NCI-H748 (cell line): ENCODE measurements around the gene ROBO2.

ENCODE experiments used
- DNase-seq: peaks from one replicate; lab custom pipeline; 2025; ENCODE audit not compliant: unreplicated experiment; lab: John Stamatoyannopoulos, UW

Gene ROBO2

DNA sequence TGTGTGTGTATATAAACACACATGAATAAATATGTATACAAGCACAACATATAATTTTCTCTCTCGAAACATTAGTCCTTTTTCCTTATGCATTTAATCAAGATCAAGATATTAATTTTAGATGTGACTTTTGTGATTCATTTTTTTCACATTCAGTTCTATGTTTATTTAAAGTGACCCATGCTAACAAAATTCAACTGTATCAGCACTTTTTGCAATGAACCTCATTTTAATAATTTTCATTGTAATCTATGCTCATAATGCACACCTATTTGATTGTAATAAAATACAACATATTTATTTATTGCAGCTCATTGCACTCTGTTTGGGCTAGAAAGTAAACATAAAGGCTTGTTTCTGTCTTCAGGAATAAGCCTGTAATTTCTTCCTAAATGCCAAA lies 586.3 kb downstream of the ROBO2 start:
- DNase-seq = no peak

DNA sequence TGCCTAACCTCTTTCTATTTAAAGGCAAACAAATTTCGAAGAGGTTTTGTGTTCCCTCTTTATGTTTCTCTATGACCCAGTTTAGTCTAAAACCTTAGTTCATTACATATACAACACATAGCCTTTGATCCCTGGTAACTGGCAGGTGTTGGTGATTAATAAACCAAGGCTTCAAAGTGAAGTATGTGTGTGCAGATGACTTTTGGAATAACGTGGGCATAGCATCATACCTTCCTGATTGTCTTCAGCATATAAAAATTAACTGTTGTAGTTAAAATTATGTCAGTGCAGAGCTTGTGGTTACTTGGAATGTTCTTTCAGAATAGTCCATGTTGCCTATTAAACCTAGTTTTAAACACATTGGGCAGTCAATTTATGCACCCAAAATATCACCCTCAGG lies 608.3 kb downstream of the ROBO2 start:
- no peak for DNase-seq

DNA sequence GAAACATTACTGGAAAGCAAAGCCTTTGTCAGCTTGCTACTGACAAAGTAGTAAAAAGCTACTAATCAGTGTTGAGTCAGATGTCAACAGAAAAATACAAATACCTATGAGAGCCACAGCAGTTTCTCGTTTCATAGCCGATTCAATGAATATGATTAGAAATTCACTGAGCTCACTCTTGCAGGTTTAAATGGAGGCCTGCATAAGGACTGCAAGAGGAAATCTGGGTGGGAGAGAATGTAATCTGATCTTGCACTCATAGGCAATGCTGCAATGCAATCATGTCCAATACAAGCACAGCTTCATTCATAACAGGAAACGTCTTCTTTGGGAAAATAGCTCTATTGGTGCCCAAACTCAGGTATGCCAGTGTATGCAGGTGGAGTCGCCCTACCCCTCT lies 608.8 kb downstream of the ROBO2 start:
- DNase-seq = peak; percentile 44

DNA sequence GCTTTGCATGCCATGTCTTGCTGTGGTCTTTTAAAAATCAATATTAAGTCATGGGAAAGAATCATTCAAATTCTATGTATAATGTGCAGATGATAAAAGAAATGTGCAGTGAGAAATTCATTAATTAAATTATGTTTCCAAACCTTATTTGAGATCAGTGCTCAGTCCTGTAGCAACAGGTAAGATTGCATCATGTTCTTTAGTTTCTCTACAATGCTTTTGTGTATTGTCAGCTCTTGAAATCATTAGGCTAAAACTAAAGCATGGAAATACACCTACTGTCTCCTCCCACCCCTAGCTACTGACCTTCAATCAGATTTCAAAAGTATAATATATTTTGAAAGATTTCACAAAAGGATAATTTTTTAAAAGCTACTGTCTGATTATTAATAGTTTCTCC lies 612.7 kb downstream of the ROBO2 start:
- no peak for DNase-seq

DNA sequence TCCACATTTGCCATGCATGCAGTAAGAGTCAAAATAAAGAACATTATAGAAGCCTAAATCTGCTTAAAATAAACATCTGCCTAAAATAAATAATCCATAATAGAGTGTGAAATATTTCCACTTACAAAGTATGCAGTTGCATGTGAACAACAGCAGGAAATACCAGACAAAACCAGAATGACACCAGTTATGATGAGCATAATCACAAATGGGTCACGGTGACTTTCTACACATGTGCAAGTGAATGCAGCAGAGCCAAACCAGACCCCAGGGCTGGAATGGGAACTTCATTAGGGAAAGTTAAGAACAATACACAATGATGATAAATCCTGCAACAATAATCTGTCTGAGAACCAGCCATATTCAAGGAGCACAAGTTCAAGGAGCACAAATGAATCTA lies 615.5 kb downstream of the ROBO2 start:
- DNase-seq = no peak

DNA sequence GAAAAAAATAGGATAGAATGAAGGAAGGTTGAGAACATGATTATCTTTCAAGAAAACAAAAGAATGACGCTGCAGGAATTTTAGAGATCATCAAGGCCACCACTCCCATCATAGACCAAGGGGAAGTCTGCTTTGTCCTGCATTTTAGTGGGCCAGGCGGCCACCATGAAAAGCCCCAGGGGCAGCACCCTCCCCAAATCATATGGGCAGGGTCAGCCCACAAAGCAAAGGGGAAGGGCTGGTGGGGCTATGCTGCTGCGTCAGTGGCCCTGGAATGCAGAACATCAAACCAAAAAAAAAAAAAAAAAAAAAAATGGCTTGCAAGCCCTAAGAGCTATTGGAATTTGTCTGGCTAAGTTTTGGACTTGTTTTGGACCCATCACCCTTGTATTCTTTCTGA lies 620.8 kb downstream of the ROBO2 start:
- DNase-seq = no peak

DNA sequence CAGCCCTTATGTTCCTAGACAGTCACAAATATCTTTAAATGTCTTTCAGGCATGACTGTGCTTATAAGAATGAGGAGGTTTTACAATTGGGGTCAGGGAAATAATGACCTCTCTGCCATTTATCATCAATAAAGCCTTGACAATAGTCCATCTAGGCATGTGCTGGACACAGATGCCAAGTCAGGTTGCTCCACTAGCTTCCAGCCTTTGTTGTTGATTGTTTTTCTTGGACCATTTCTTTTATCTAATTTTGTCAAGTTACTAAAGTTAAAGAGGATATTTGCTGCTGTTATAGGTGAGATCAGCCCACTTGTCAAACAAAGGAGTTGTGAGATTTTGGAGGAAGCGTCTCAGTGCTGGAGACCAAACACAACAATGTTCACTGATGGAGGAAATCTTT lies 628.0 kb downstream of the ROBO2 start:
- no peak for DNase-seq

DNA sequence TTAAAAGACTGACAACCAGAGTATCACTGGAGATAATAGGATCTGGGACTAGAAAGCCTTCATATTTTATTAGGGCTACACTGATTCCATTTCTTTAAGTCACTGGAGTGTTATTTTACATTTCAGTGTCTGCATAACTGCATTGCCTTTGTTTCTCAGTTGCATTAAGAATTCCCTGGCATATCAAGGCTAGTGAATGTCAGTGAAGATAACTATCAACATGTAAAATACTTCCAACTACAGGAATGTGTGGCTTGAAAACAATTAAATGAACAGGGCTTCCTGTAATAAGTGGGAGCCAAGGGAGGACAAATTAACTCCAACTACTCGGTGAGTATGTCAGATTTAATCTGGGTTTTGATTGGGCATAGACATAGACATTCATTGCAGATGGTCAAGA lies 628.5 kb downstream of the ROBO2 start:
- DNase-seq = no peak

DNA sequence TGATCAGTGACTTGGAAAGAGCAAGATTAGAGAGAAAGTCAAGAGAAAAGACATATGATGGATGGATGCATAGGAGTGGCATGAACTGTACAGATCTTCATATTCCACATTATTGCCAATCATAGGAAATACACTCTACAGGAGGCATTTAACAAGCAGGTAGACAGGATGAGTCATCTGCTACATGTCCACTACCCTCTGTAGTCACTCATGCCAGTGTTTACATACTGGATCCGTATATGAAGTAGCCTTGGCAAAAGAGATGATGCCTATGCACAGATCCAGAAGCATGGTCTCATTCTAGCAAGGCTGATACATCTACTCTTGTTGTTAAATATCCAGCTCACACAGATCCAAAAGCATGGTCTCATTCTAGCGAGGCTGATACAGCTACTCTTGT lies 632.1 kb downstream of the ROBO2 start:
- DNase-seq = no peak

DNA sequence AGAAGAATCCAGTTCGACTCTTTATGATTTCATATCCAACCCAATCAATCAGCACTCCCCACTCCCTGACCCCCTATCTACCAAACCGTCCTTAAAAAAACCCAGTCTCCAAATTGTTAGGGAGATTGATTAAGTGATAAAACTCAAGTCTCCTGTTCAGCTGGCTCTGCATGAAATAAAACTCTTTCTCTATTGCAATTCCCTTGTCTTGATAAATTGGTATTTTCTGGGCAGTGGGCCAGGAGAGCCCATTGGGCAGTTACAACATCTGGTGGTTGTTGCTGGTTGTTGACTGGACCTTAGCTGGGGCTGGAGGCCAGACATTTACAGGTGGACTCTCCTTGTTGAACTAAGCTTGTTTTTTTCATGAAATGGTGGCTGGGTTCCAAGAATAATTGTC lies 642.3 kb downstream of the ROBO2 start:
- peak; percentile 60 for DNase-seq

DNA sequence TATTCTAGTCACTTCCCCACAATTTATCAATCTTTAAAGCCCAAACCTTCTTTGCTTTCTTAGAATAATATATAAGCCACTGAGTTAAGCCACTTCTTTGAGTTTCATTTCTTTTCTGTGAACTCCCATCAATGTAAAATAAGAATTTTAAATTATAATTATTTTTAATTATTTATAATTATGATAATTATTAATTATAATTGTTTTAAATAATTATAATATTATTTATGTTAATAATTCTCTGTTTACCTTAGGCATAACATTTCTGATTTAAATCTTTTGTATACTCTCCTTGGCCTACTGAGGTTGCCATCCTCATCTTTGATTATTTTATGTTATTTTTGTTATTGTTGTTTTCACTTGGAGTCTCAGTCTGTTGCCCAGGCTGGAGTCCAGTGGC lies 644.2 kb downstream of the ROBO2 start:
- DNase-seq = no peak

DNA sequence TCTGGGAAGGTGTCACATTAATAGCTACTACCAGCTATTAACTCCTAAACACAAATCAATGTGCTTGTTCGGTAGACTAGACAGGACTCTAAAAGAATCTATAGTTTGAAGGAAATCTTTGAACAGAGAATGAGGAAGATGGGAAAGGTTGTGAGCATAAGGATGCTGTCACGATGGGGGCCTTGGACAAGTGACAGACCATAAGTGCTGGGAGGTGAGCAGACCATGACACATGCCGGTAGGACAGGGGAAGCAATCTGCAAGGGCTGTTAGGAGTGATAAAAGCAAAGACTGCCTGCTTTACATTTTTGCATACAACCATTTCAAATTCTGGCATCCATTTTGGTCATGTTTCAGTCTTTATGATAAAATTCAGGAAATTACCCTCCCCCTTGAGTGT lies 645.8 kb downstream of the ROBO2 start:
- no peak for DNase-seq

DNA sequence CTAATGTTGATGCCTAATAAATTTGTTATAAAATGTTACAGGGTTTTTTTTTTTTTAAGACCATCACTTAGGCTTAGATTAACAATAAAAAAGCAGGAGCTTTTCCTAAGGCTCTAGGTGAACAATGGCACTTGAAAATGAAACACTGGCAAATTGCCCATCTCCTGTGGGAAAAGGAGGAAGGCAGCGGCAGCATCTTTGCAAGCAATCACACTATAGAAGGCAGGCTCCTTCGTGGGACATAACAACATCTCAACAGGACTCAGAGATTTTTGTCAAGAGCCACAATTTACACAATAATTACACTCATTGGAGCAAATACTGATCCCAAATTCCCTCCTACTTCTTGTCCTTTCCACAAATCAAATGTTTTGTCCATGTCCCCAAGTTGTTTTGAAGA lies 646.7 kb downstream of the ROBO2 start:
- peak; percentile 74 for DNase-seq

DNA sequence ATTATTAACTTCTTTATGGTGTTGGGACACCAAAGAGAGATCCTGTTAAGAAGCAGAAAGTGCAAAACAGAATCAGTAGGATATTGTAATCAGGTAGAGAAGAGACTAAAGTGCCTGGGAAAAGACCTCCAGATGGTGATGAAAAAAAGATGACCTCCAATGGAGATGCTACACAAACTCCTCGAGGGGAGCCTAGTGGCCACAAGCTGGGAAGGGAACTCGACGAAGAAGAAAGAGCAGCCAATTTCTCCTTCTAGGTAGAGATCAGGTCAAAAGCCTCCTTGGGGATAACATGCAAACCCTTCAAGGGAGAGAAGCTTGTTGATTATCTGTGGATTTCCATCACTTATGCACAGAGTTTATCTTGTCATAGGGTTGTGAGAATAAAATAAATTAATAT lies 647.6 kb downstream of the ROBO2 start:
- DNase-seq = no peak

DNA sequence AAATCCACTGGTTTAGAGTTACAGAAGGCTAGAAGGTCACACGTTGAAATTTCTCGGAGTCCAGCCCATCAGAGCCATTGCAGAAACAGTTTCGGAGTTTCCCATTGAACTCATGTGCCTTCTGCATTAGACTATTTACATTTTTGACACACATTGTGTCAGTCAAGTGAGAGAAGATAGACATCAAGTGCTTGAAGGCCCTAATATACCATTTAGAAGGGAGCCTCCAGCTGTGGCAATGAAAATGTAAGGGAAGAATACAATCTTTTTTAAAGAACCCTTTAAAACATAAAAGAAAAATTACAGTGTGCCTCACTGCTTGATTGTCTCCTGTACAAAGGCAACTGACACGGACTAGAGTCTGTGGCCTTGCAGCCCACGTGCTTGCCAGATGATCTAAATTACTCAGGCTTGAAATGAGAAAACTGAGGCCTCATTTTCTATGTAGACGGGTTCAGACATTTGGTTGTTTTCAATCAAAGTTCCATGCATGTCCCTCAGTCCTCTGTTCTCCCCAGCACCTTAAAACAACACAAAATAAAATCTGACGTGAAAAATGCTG lies 650.5 kb downstream of the ROBO2 start:
- DNase-seq = peak; percentile 22

DNA sequence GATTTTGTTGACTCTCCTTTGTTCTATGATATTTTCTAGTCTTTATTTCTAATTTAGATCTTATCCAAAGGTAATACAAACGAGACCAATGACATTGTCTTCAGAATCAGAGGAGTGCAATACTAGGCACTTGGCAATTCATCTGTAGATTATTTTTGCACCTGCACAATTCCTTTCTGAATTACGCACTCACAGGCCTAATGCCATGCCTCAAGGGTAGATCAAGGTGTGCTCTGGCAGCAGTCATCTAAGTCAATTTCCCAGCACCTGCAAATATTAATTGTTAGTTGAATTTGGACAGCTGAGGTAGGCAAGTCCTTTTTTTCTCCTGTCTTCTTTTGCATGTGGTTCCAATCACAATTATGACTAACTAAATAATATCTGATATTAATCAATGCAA lies 653.2 kb downstream of the ROBO2 start:
- peak; percentile 23 for DNase-seq

DNA sequence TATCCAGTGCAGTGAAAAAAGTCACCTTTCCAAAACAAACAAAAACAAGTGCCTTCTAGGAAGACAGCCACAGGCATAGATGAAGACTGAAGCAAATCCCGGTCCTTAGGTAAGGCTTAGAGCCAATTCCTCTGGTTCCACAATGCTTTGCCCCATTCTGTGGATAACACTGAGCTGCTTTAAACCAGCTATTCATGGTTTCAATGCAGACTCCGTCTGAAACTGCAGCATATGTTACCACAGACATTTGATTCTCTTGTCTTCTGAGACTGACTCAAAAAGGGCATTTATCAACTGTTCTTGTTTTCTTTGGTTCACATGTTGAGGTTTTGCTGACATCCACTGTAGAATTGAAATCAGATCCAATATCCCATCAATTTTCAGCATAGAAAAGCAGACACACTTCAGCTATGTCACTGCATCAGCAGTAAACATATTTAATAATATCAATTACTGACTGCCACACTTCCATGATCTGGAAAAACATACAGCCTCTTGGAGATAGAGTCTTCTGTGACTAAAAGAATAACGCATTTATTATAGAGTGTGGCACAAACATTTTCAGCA lies 659.3 kb downstream of the ROBO2 start:
- no peak for DNase-seq
